Tibial nerve (tissue), 4 donors: Measurements from ENCODE around the gene RARRES2. TPM values are rescaled to one million over a fixed set of nuclear protein-coding genes. Genes with fewer than 3 reads are reported as not detected.
"Not testable (repeated sequence)": the region's sequence is repeated elsewhere in the genome, so short reads cannot be mapped to it uniquely, and the experiment has no call there.

Source experiments
- DNase-seq, 2 donors: peaks; one replicate each; pipeline ENCODE4 v3.0.0-alpha.2; 2019; ENCODE audit warnings: low spot score in 2 of 2
- H3K27ac ChIP-seq, 4 donors: fragments of 200-600 bp; sonication (generic) in 3 of 4; one replicate each; pipeline ENCODE4 v1.5.1; 2017 to 2019; ENCODE audit warnings: mild to moderate bottlenecking in 1 of 4
- H3K27me3 ChIP-seq, 2 donors: fragments of 200-600 bp; sonication (generic) in 1 of 2; one replicate each; pipeline versions ENCODE4 v1.5.1 to v1.6.0; 2017 to 2019
- H3K36me3 ChIP-seq, 3 donors: fragments of 200-600 bp; sonication (generic); one replicate each; pipeline ENCODE4 v1.5.1; 2018 to 2019
- H3K4me1 ChIP-seq, 4 donors: fragments of 200-600 bp; sonication (generic) in 3 of 4; one replicate each; pipeline ENCODE4 v1.5.1; 2017 to 2019
- H3K4me3 ChIP-seq, 4 donors: fragments of 200-600 bp; sonication (generic) in 3 of 4; one replicate each; pipeline ENCODE4 v1.5.1; 2017 to 2019; ENCODE audit warnings: mild to moderate bottlenecking in 1 of 4, moderate library complexity in 1 of 4
- H3K9me3 ChIP-seq, 4 donors: fragments of 200-600 bp; sonication (generic) in 3 of 4; one replicate each; pipeline ENCODE4 v1.5.1; 2017 to 2019
- EP300 ChIP-seq, 2 donors: sonication (generic); formaldehyde crosslinking; IDR thresholded peaks; one replicate each; pipeline ENCODE4 v1.6.1; 2017; ENCODE audit warnings: antibody characterized with exemption in 2 of 2, mild to moderate bottlenecking in 1 of 2
- POLR2A ChIP-seq, 2 donors: fragments of 450-650 bp; IDR thresholded peaks; one replicate each; pipeline ENCODE4 v1.6.1; 2017; ENCODE audit warnings: antibody characterized with exemption in 2 of 2, mild to moderate bottlenecking in 2 of 2, moderate library complexity in 2 of 2
- WGBS, 2 donors: methylation state at CpG; one replicate each; pipeline ENCODE4 v1.1.5; 2018; 5-methylcytosine and 5-hydroxymethylcytosine counted together
- total RNA-seq, 4 donors: library from RNA; depleted of rRNA; stranded (reverse); fragments of >200 nt; gene quantifications; one replicate each; pipeline ENCODE4 v1.1.0, GENCODE V29; 2016
- TF ChIP-seq, protein P1 (sequence below), 5 experiments: fragments of 200-600 bp in 3 of 5; fragments of 450-650 bp in 2 of 5; sonication (generic) in 3 of 5; IDR thresholded peaks; one replicate each; pipeline ENCODE4 v1.5.1; 2016 to 2019; ENCODE audit warnings: antibody characterized with exemption in 5 of 5, mild to moderate bottlenecking in 3 of 5, moderate library complexity in 2 of 5

The RARRES2 gene
- 100 to 1,000 TPM; 172 to 382 (median 375) TPM for total RNA-seq

- Histone ChIP-seq H3K36me3 (peaks cover 0 to 19% (median 0%) of the 10 kb centered on the region in 3 donors), H3K9me3 (peaks cover 0 to 8% (median 0%) of the 10 kb centered on the region in 4 donors), H3K27ac (peak within 1 kb of the TSS; percentile 80 to 91 (median 84)), H3K27me3 (peaks cover 0 to 3% of the 10 kb centered on the region in 2 donors), H3K4me1 (peaks cover 0 to 60% (median 13%) of the 10 kb centered on the region in 4 donors), H3K4me3 (peak within 1 kb of the TSS; percentile 51 to 65 (median 58))
- WGBS, 2 donors: 3 to 15% methylated on average over 44 to 49 of the region's 49 CpGs
- TF ChIP-seq EP300 (IDR thresholded peaks at IDR 0.05) (peak in 1 of 2 donors; percentile 26), POLR2A (IDR thresholded peaks at IDR 0.05) (no peak)
- DNase-seq: no peak
Measured at GRCh38 chr7:150341263-150342120, at the start of gene RARRES2. RARRES2 (minus strand) TSS chr7:150341629; CDS start chr7:150340609, 1,020 bp downstream.

DNA sequence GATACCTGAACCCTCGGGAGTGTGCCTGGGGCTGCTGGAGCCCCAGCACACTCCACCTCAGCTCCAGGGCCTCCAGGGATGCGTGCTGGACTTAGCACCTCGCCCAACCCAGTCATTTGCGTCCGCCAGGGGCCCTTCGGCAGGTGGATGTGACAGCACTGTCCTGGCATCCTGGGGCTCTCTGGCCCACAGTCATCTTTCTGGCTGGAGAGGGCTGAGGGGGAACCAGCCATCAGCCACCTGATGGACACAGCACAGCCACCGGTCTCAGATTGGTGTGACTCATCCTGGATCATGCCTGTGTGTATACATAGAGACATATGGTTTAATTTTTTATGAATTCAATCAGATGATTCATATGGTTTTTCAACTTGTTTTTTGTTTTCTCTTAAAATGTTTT, 48.8 kb upstream of the RARRES2 start:
- H3K9me3 ChIP-seq: no peaks in the 10 kb centered on the region
- 93% methylated on average over 3 to 7 of the region's 7 CpGs for WGBS, 2 donors
- peaks cover 0 to 20% (median 0%) of the 10 kb centered on the region in 3 donors for H3K36me3 ChIP-seq
- no peak overlapping the region for H3K4me3 ChIP-seq
- DNase-seq: no peak
- H3K4me1 ChIP-seq: peaks cover 0 to 40% (median 12%) of the 10 kb centered on the region in 4 donors
- no peak overlapping the region for H3K27ac ChIP-seq
- TF ChIP-seq, protein P1, sequence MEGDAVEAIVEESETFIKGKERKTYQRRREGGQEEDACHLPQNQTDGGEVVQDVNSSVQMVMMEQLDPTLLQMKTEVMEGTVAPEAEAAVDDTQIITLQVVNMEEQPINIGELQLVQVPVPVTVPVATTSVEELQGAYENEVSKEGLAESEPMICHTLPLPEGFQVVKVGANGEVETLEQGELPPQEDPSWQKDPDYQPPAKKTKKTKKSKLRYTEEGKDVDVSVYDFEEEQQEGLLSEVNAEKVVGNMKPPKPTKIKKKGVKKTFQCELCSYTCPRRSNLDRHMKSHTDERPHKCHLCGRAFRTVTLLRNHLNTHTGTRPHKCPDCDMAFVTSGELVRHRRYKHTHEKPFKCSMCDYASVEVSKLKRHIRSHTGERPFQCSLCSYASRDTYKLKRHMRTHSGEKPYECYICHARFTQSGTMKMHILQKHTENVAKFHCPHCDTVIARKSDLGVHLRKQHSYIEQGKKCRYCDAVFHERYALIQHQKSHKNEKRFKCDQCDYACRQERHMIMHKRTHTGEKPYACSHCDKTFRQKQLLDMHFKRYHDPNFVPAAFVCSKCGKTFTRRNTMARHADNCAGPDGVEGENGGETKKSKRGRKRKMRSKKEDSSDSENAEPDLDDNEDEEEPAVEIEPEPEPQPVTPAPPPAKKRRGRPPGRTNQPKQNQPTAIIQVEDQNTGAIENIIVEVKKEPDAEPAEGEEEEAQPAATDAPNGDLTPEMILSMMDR (IDR thresholded peaks at IDR 0.05): no peak
- no peak for TF ChIP-seq POLR2A (IDR thresholded peaks at IDR 0.05)
- no peak for TF ChIP-seq EP300 (IDR thresholded peaks at IDR 0.05)
- H3K27me3 ChIP-seq: no peaks in the 10 kb centered on the region

- H3K27ac ChIP-seq: peak overlapping the region in 3 of 4 donors; percentile 22 to 80 (median 69)
- H3K36me3 ChIP-seq: peaks cover 0 to 20% (median 0%) of the 10 kb centered on the region in 3 donors
- TF ChIP-seq, protein P1 (IDR thresholded peaks at IDR 0.05): no peak
- TF ChIP-seq EP300 (IDR thresholded peaks at IDR 0.05) (no peak), POLR2A (IDR thresholded peaks at IDR 0.05) (no peak)
- WGBS, 2 donors: 75 to 80% methylated on average over 5 of the region's 5 CpGs
- peaks cover 0 to 41% (median 12%) of the 10 kb centered on the region in 4 donors for H3K4me1 ChIP-seq
- no peaks in the 10 kb centered on the region for H3K9me3 ChIP-seq
- no peak for DNase-seq
- H3K27me3 ChIP-seq: no peaks in the 10 kb centered on the region
- no peak overlapping the region for H3K4me3 ChIP-seq
Measured at GRCh38 chr7:150389532-150389816, 48.0 kb upstream of the RARRES2 start.

DNA sequence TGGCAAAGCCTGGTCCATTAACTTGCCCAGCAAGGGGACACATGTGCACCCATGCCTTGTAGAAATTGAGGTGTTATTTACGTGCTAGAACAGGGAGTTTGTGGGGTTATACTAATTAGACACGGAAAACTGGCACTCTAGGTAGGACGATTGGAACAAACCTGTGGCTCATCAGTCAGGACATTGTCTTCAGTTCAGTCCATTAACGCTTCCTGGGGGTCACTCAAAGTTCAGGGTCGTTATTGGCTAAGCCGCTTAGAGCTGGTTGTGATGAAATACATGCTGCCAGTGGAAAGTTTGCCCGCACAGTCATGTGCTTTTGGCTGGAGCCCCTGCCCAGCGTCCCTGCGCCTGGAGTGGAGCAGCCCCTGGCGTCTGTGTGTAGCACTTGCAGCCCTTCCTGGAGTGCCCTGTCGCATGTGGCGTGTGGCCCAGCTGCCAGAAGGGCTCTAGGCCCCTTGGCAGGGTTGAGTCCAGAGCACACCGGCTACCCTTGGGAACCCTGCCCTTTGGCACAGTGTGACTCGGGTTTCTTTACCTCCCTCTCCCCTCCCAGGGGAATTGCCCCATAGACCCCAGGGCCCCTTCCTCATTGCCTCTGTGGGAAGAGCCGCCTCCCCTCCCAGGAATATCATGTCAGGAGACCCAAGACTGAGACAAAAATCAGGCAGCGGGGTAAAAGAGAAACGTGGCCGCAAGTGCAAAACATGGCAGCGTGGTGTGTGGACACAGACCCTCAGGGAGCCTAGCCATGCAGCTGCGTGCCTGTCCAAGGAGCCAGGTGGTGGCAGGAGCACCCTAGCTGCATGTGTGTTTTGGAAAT, 47.5 kb upstream of the RARRES2 start:
- DNase-seq: peak in 1 of 2 donors; percentile 23
- WGBS, 2 donors: 57 to 61% methylated on average over 19 to 20 of the region's 20 CpGs
- H3K4me1 ChIP-seq: peaks cover 0 to 42% (median 12%) of the 10 kb centered on the region in 4 donors

GRCh38 chr7:150388306-150388705, 46.9 kb upstream of the RARRES2 start:
- peaks cover 0 to 48% (median 14%) of the 10 kb centered on the region in 4 donors for H3K4me1 ChIP-seq
- no peak for DNase-seq
- no peaks in the 10 kb centered on the region for H3K27me3 ChIP-seq
- H3K27ac ChIP-seq: peak overlapping the region in 3 of 4 donors; percentile 41 to 80 (median 69)
- peaks cover 0 to 20% (median 0%) of the 10 kb centered on the region in 3 donors for H3K36me3 ChIP-seq
- H3K9me3 ChIP-seq: no peaks in the 10 kb centered on the region
- TF ChIP-seq EP300 (IDR thresholded peaks at IDR 0.05) (no peak), POLR2A (IDR thresholded peaks at IDR 0.05) (no peak)
- TF ChIP-seq, protein P1 (IDR thresholded peaks at IDR 0.05): no peak
- no peak overlapping the region for H3K4me3 ChIP-seq
- WGBS, 2 donors: 64 to 80% methylated on average over 7 of the region's 7 CpGs

More for the DNA sequence above, 47.5 kb upstream of the RARRES2 start:
- TF ChIP-seq, protein P1 (IDR thresholded peaks at IDR 0.05): peak; percentile 57 to 83 (median 79)
- TF ChIP-seq POLR2A (IDR thresholded peaks at IDR 0.05): no peak
- TF ChIP-seq EP300 (IDR thresholded peaks at IDR 0.05): peak in 1 of 2 donors; percentile 57
- Histone ChIP-seq H3K9me3 (no peaks in the 10 kb centered on the region), H3K36me3 (peaks cover 0 to 20% (median 0%) of the 10 kb centered on the region in 3 donors), H3K4me3 (no peak overlapping the region), H3K27ac (peak overlapping the region; percentile 22 to 80 (median 55)), H3K27me3 (no peaks in the 10 kb centered on the region)

GRCh38 chr7:150385884-150386283, 44.5 kb upstream of the RARRES2 start:
- not testable (repeated sequence) for H3K27me3 ChIP-seq, H3K9me3 ChIP-seq, H3K4me3 ChIP-seq, DNase-seq
- peaks cover 0 to 72% (median 30%) of the 10 kb centered on the region in 4 donors for H3K4me1 ChIP-seq
- H3K36me3 ChIP-seq: peaks cover 0 to 16% (median 0%) of the 10 kb centered on the region in 3 donors
- 39 to 48% methylated on average over 6 of the region's 6 CpGs for WGBS, 2 donors
- H3K27ac ChIP-seq: peak overlapping the region; percentile 64 to 97 (median 80)
